Measurements from ENCODE around the gene RACK1. TPM values are rescaled to one million over a fixed set of nuclear protein-coding genes. Genes with fewer than 3 reads are reported as not detected.

RACK1 gene
- total RNA-seq, 1 donor from 2014 or later = 1,656 TPM

DNA sequence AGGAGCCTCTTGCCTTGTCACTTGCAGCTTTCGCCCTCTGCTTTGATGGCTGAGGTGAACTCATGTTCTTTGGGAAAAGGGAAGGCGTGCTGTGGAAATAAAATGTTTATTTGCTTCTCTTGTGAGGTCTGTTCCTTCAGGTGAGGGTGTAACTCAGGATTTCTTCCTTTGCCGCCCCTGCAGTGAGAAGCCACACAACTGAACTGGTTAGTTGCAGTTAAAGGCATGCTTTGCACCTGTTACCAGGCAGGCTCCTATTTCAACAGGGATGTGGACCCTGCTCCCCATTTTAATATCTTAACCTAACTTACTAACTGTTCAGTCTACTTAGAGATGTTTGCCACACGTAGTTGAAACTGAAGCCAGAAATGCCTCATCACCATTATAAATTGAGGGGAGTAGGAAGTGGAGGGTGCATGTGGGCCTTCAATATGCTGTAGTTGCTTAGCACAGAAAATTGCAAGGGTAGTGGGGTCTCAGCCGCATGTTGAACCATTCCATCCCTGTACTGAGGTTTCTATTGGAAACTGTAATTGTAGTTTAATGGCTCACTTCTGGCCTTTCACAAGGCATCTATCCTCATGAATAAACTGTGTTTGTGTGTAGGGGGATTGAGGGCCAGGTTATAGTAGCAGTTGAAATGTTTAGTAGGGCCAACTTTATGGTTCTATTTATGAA, 7.9 kb downstream of the RACK1 start:
- H3K9me3 Mint-ChIP-seq (ENCODE audit: unreplicated experiment) = no peaks in the 10 kb centered on the region
- Histone ChIP-seq H3K79me2 (ENCODE audit: insufficient read depth, low read length) (peaks cover 40% of the 10 kb centered on the region), H3K36me3 (ENCODE audit: insufficient read depth, low read length) (peaks cover 62% of the 10 kb centered on the region), H3K9ac (ENCODE audit: low read length) (no peak overlapping the region), H3K27ac (ENCODE audit: low read depth, low read length) (no peak overlapping the region), H3K9me3 (ENCODE audit: insufficient read depth, low read depth, low read length) (no peaks in the 10 kb centered on the region), H4K20me1 (ENCODE audit: insufficient read depth, low read length) (peaks cover 82% of the 10 kb centered on the region), H3K4me3 (ENCODE audit: insufficient read depth, low read depth, low read length) (no peak overlapping the region), H3K4me2 (ENCODE audit: low read length) (no peak overlapping the region), H3K4me1 (ENCODE audit: insufficient read depth, low read length) (peaks cover 10% of the 10 kb centered on the region), H3K27me3 (ENCODE audit: insufficient read depth, low read length) (no peaks in the 10 kb centered on the region), H2AFZ (ENCODE audit: low read depth, low read length) (no peak overlapping the region)
- H3K36me3 Mint-ChIP-seq (ENCODE audit: low read depth, unreplicated experiment) = peaks cover 36% of the 10 kb centered on the region
- H3K4me3 Mint-ChIP-seq (ENCODE audit: unreplicated experiment) = peak overlapping the region; percentile 45
- no peak for DNase-seq (ENCODE audit: low read depth)
- no peak for TF ChIP-seq EZH2 (IDR thresholded peaks at IDR 0.05; ENCODE audit: insufficient read depth, low read length)
- TF ChIP-seq, protein P1, sequence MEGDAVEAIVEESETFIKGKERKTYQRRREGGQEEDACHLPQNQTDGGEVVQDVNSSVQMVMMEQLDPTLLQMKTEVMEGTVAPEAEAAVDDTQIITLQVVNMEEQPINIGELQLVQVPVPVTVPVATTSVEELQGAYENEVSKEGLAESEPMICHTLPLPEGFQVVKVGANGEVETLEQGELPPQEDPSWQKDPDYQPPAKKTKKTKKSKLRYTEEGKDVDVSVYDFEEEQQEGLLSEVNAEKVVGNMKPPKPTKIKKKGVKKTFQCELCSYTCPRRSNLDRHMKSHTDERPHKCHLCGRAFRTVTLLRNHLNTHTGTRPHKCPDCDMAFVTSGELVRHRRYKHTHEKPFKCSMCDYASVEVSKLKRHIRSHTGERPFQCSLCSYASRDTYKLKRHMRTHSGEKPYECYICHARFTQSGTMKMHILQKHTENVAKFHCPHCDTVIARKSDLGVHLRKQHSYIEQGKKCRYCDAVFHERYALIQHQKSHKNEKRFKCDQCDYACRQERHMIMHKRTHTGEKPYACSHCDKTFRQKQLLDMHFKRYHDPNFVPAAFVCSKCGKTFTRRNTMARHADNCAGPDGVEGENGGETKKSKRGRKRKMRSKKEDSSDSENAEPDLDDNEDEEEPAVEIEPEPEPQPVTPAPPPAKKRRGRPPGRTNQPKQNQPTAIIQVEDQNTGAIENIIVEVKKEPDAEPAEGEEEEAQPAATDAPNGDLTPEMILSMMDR (IDR thresholded peaks at IDR 0.05; ENCODE audit: insufficient read depth, low read depth, low read length) = no peak
- peaks cover 19% of the 10 kb centered on the region for H3K4me1 Mint-ChIP-seq (ENCODE audit: low read depth, unreplicated experiment)
- no peak for FAIRE-seq
- H3K27me3 Mint-ChIP-seq (ENCODE audit: low read depth, unreplicated experiment) = no peaks in the 10 kb centered on the region
- H3K27ac Mint-ChIP-seq (ENCODE audit: unreplicated experiment) = peak overlapping the region; percentile 72

DNA sequence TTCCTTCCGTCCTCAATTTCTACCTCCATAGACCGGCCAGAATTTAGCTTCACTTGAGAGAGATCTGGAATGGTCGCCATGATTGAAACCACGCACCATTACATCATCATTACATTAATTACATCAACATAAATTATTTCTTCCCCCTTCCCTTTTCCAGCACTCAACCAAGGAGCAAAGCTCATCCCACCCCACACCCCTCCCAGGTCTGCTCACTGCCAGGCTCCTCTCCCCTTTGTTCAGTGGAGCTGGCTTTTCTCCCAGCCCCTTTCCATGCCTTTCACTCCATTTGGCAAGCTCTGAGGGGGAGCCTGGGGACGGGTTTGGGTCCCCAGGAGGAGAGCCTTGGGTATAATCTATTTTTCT, 8.4 kb downstream of the RACK1 start:
- DNase-seq (ENCODE audit: low read depth) (no peak), FAIRE-seq (no peak)
- no peak overlapping the region for H3K4me2 ChIP-seq (ENCODE audit: low read length)
- H3K4me1 ChIP-seq (ENCODE audit: insufficient read depth, low read length) = peaks cover 10% of the 10 kb centered on the region
- H3K9ac ChIP-seq (ENCODE audit: low read length) = no peak overlapping the region
- peaks cover 16% of the 10 kb centered on the region for H3K4me1 Mint-ChIP-seq (ENCODE audit: low read depth, unreplicated experiment)
- no peaks in the 10 kb centered on the region for H3K27me3 ChIP-seq (ENCODE audit: insufficient read depth, low read length)
- H3K27ac ChIP-seq (ENCODE audit: low read depth, low read length) = no peak overlapping the region
- H3K79me2 ChIP-seq (ENCODE audit: insufficient read depth, low read length) = peaks cover 35% of the 10 kb centered on the region
- no peaks in the 10 kb centered on the region for H3K9me3 ChIP-seq (ENCODE audit: insufficient read depth, low read depth, low read length)
- TF ChIP-seq EZH2 (IDR thresholded peaks at IDR 0.05; ENCODE audit: insufficient read depth, low read length) = no peak
- TF ChIP-seq, protein P1 (IDR thresholded peaks at IDR 0.05; ENCODE audit: insufficient read depth, low read depth, low read length) = no peak
- H3K36me3 Mint-ChIP-seq (ENCODE audit: low read depth, unreplicated experiment) = peaks cover 36% of the 10 kb centered on the region
- H4K20me1 ChIP-seq (ENCODE audit: insufficient read depth, low read length) = peaks cover 77% of the 10 kb centered on the region
- H3K27me3 Mint-ChIP-seq (ENCODE audit: low read depth, unreplicated experiment) = no peaks in the 10 kb centered on the region
- no peaks in the 10 kb centered on the region for H3K9me3 Mint-ChIP-seq (ENCODE audit: unreplicated experiment)
- peak overlapping the region; percentile 45 for H3K4me3 Mint-ChIP-seq (ENCODE audit: unreplicated experiment)
- peaks cover 58% of the 10 kb centered on the region for H3K36me3 ChIP-seq (ENCODE audit: insufficient read depth, low read length)
- H3K27ac Mint-ChIP-seq (ENCODE audit: unreplicated experiment) = peak overlapping the region; percentile 72
- no peak overlapping the region for H3K4me3 ChIP-seq (ENCODE audit: insufficient read depth, low read depth, low read length)
- no peak overlapping the region for H2AFZ ChIP-seq (ENCODE audit: low read depth, low read length)

All from astrocyte (in vitro differentiated cells and primary cell).